Stimulated activated naive CD8-positive, alpha-beta T cell treated with anti-CD3 and anti-CD28 coated beads, Interleukin-15, Interleukin-2, amounts not matched to agents 100 U/mL and 50 U/mL, for 24 hours (primary cell): Measurements from ENCODE around the gene USP30.
"Not testable (repeated sequence)": the region's sequence is repeated elsewhere in the genome, so short reads cannot be mapped to it uniquely, and the experiment has no call there.

Experiments
- ATAC-seq: fragments of 150-1000 bp; cut with Tn5 transposase; one replicate; pipeline ENCODE4 v1.10.0; 2021
- DNase-seq: peaks from one replicate; pipeline ENCODE4 v3.0.0; 2021

USP30 gene, protein sequence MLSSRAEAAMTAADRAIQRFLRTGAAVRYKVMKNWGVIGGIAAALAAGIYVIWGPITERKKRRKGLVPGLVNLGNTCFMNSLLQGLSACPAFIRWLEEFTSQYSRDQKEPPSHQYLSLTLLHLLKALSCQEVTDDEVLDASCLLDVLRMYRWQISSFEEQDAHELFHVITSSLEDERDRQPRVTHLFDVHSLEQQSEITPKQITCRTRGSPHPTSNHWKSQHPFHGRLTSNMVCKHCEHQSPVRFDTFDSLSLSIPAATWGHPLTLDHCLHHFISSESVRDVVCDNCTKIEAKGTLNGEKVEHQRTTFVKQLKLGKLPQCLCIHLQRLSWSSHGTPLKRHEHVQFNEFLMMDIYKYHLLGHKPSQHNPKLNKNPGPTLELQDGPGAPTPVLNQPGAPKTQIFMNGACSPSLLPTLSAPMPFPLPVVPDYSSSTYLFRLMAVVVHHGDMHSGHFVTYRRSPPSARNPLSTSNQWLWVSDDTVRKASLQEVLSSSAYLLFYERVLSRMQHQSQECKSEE

DNA sequence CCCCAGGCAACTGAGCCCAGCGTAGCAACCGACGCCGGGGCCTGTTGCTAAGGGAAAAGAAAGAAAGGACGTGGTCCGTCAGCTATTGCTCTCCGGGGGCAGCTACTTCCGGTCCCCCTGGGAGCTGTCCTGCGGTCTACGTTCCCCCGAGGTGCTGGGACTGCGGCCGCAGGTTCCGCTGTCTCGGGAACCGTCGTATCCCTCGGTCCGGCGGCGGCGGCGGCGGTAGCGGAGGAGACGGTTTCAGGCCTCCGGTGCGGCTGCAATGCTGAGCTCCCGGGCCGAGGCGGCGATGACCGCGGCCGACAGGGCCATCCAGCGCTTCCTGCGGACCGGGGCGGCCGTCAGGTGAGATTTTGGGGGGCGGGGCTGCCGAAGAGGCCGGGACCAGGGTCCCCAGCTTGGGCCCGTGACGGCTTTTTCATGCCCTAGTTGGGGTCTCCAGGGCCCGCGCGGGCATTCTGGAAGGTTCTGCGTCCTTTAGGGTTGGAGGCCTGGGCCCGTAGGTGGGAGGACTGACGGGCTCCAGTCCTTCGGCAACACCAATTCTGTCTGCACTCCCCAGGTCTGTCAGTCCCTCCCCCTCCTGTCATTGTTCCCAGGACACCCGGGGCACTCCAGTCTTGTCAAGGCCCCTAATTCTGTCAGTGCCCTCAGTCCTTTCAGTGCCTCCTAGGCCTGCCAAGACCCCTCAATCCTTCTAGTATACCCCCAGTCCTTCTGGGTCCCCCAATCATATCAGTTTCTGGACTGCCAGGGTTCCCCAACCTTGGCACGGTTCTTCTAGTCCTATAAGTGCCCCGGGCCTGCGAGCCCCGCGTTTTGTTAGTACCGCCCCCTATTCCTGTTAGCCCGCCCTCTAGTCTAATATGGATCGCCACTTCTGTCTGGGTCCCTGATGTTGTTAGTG lies at the start of gene USP30:
USP30 (plus strand) TSS at position 163 of the 910 bp plus-strand sequence; CDS start at position 266, 103 bp downstream.
- peak; percentile 85 for ATAC-seq
- peak; percentile 88 for DNase-seq

- DNase-seq = no peak
- no peak for ATAC-seq
These were observed 48.4 kb upstream of the USP30 start for GRCh38 chr12:109004017-109004416.

- no peak for ATAC-seq
- DNase-seq = no peak
These were observed 42.6 kb upstream of the USP30 start for GRCh38 chr12:109009766-109010165.

DNA sequence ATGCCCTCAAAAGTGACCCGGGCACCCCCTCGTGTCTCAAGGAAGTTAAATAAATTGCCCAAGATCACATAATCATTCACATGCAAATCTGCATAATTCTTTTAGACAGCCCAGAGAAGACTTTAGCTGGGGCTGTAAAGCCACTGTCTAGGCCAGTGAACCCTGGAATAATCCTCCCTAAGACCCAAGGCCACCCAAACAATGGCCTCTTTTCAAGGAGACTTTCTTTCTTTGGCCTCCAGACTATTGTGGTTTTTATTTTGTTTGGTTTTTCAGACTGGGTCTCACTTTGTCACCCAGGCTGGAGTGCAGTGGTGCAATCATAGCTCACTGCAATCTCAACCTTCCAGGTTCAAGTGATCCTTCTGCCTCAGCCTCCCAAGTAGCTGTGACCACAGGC lies 42.1 kb upstream of the USP30 start:
- no peak for DNase-seq
- no peak for ATAC-seq

GRCh38 chr12:109014984-109015765 lies 37.2 kb upstream of the USP30 start:
- ATAC-seq (no peak), DNase-seq (no peak)

- no peak for DNase-seq
- no peak for ATAC-seq
These were observed 36.4 kb upstream of the USP30 start for GRCh38 chr12:109016016-109016415.

- no peak for DNase-seq
- ATAC-seq = no peak
These were observed 35.4 kb upstream of the USP30 start for GRCh38 chr12:109016978-109017377.

DNA sequence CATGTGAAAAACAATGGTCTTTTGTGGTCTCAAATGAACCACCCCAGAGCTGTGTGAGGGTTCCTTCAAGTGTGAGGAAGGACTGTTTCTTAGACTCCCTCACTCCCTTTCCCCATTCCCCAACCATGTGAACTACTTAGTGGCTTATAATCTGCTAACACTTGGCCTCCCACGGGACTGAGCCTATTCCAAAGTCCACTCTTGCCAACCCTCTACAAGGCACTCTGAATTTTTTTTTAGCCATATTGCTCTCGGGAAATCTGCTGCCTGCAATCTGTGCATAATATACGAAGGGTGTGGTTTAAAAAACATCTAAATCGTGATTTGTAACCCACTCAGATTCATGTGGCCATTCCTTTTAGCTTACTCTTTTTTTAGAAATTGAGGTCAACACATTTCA lies 34.1 kb upstream of the USP30 start:
- ATAC-seq (no peak), DNase-seq (no peak)

GRCh38 chr12:109020146-109020795 lies 32.1 kb upstream of the USP30 start:
- ATAC-seq (no peak), DNase-seq (no peak)

DNA sequence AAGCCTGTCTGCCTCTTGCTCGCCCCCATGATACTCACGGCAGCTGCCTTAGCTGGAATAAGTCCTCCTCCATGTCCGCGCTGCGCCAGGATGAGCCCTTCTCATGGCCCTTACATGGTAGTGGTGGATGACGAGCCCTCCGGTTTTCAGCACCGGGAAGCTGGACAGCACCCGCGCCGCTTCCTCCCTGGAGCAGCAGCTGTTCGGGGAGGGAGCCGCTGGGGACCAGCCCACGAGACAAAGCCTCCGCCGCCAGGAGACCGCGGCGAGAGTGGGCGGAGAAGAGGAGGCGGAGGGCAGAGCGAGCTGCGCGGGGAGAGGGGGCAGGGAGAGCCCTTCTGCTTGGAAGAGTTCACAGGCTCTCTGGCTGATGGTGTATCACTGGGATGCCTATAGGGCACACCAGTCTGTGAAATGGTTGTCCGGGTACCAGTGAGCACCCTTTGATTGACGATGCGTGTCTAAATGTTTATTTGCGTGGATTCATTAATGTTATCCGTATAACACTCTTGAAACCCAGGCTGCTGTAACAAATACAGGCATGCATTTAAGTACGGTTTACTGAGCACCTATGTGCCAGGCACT lies 31.5 kb upstream of the USP30 start, which contains the start of gene SVOP:
SVOP (minus strand) TSS at position 273 of the 585 bp plus-strand sequence; CDS start at position 73, 200 bp downstream.
- DNase-seq (peak; percentile 51), ATAC-seq (no peak)

- no peak for ATAC-seq
- DNase-seq = no peak
These were observed 24.6 kb upstream of the USP30 start for GRCh38 chr12:109027767-109028166.

DNA sequence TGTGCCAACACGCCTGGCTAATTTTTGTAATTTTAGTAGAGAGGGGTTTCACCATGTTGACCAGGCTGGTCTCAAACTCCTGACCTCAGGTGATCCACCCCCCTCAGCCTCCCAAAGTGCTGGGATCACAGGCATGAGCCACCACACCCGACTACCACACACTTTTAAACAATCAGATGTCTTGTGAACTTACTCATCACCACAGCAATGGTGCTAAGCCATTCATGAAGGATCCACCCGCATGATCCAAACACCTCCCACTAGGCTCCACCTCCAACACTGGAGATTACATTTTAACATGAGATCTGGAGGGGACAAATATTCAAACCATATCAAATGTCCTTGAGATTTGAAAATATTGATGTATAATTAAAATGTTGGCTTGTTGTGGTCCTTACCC lies 23.8 kb upstream of the USP30 start:
- DNase-seq = not testable (repeated sequence)

GRCh38 chr12:109029411-109029810 lies 23.0 kb upstream of the USP30 start:
- no peak for DNase-seq
- ATAC-seq = no peak

More for the DNA sequence above, 23.8 kb upstream of the USP30 start:
- not testable (repeated sequence) for ATAC-seq

- no peak for DNase-seq
- no peak for ATAC-seq
These were observed 18.9 kb upstream of the USP30 start for GRCh38 chr12:109033239-109034196.

DNA sequence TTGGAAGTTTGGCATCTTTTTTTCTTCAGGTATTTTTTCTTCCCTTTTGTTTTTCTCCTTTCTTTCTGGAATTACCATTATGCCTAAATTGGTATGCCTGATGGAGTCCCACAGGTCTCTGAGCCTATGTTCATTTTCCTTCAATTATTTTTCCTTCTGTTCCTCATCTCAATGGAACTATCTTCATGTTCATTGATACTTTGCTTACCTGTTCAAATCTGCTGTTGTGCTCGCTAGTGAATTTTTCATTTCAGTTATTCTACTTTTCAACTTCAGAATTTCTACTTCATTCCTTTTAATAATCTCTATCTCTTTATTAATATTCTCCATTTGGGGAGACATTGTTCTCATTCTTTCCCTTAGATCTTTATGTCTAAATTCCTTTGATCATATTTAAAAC lies 15.4 kb upstream of the USP30 start:
- ATAC-seq (no peak), DNase-seq (no peak)

GRCh38 chr12:109044241-109044640 lies 8.1 kb upstream of the USP30 start:
- ATAC-seq = no peak
- no peak for DNase-seq

- no peak for ATAC-seq
- DNase-seq = no peak
These were observed 5.1 kb upstream of the USP30 start for GRCh38 chr12:109047081-109047805.

DNA sequence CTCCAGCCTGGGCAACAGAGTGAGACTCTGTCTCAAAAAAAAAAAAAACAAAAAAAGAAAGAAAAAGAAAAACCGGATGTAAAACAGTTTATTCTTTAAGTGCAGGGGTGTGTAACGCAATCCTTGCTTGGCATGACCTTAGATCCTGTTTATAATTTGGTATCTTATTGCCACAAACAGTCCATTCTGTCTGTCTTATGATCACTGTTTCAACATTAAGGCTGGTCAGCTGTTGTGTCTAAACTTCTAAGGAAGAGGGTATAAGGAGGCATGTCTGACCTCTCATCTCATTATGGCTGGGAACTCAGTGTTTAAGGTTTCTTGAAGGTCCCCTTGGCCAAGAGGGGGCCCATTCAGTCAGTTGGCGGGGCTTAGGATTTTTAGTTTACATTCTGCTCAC lies 3.7 kb upstream of the USP30 start:
- not testable (repeated sequence) for ATAC-seq

GRCh38 chr12:109049794-109050193 lies 2.6 kb upstream of the USP30 start:
- not testable (repeated sequence) for DNase-seq, ATAC-seq

More for the DNA sequence above, 3.7 kb upstream of the USP30 start:
- DNase-seq = not testable (repeated sequence)
